Endothelial cell of umbilical vein (primary cell): ENCODE results near the gene YY2. TPM values are rescaled to one million over a fixed set of nuclear protein-coding genes. Genes with fewer than 3 reads are reported as not detected.

Experiments
- BruUV-seq: library from RNA; stranded (reverse); fragments of 400-500 nt; replicated peaks from 2 replicates; lab custom pipeline; 2021; lab: Mats Ljungman, UMichigan
- CTCF ChIA-PET: fragments of 300-600, 350-600 bp; sonication (Branson Sonifier 250); formaldehyde crosslinking; loops from one replicate; lab custom pipeline; 2021; ENCODE audit warnings: antibody characterized with exemption, inconsistent platforms; lab: Charles Lee
- POLR2A ChIA-PET: fragments of 300-600, 350-600 bp; sonication (Branson Sonifier 250); formaldehyde crosslinking; loops from one replicate; lab custom pipeline; 2021; ENCODE audit warnings: antibody characterized with exemption, inconsistent platforms; lab: Charles Lee
- DNase-seq: peaks from one replicate; pipeline ENCODE4 v3.0.0-alpha.2; 2011; ENCODE audit warnings: low read depth, low spot score
- FAIRE-seq: peaks from 2 replicates; lab custom pipeline; 2011; peaks lifted over from hg19 to GRCh38; lab: Jason Lieb, UNC
- H2AFZ ChIP-seq: 2 replicates; pipeline ENCODE4 v1.6.0; 2012; ENCODE audit warnings: low read depth, low read length, control low read depth, inconsistent platforms
- H3K27ac ChIP-seq: 2 replicates; pipeline ENCODE4 v1.5.1; 2011; ENCODE audit warnings: low read depth, mild to moderate bottlenecking, control low read depth, low read length, moderate library complexity; ENCODE audit not compliant: insufficient read depth
- H3K27me3 ChIP-seq, 2 experiments: 2 replicates each; pipeline versions ENCODE4 v1.6.0 to v1.6.1; 2011; ENCODE audit warnings: low read length in 2 of 2, mixed read lengths in 1 of 2; ENCODE audit not compliant: control insufficient read depth in 2 of 2, insufficient read depth in 2 of 2
- H3K36me3 ChIP-seq, 2 experiments: 2 replicates in 1 of 2; 3 replicates in 1 of 2; pipeline ENCODE4 v1.5.1; 2011; ENCODE audit warnings: low read length in 2 of 2, mild to moderate bottlenecking in 1 of 2, moderate library complexity in 1 of 2; ENCODE audit not compliant: control insufficient read depth in 2 of 2, insufficient read depth in 2 of 2; ENCODE audit errors: extremely low read depth in 1 of 2
- H3K4me1 ChIP-seq: 3 replicates; pipeline ENCODE4 v1.5.1; 2011; ENCODE audit warnings: mild to moderate bottlenecking, low read length; ENCODE audit not compliant: control insufficient read depth, insufficient read depth; ENCODE audit errors: extremely low read depth
- H3K4me2 ChIP-seq: 2 replicates; pipeline ENCODE4 v1.6.1; 2011; ENCODE audit warnings: low read length, control low read depth, mixed read lengths; ENCODE audit not compliant: insufficient read depth
- H3K4me3 ChIP-seq, 3 experiments: fragments of 200-600 bp in 1 of 3; sonication (generic), shearing (Covaris generic) in 1 of 3; replicated peaks in 1 of 3; 2 replicates each; pipeline ENCODE4 v1.5.1; 2011 to 2016; ENCODE audit warnings: control low read depth in 3 of 3, low read length in 3 of 3, mild to moderate bottlenecking in 2 of 3, inconsistent platforms in 1 of 3, low read depth in 1 of 3, moderate library complexity in 1 of 3; ENCODE audit not compliant: insufficient read depth in 1 of 3
- H3K79me2 ChIP-seq: 2 replicates; pipeline ENCODE4 v1.6.0; 2012; ENCODE audit warnings: low read length, inconsistent platforms; ENCODE audit not compliant: control insufficient read depth, insufficient read depth
- H3K9ac ChIP-seq: replicated peaks from 2 replicates; pipeline ENCODE3; 2011; ENCODE audit warnings: low read length, control low read depth; ENCODE audit not compliant: insufficient read depth; ENCODE audit errors: extremely low read depth
- H3K9me1 ChIP-seq: replicated peaks from 3 replicates; pipeline ENCODE4 v1.6.0; 2011; ENCODE audit warnings: mild to moderate bottlenecking, low read length; ENCODE audit not compliant: control insufficient read depth, insufficient read depth; ENCODE audit errors: extremely low read depth
- H3K9me3 ChIP-seq: replicated peaks from 2 replicates; pipeline ENCODE4 v1.5.1; 2012; ENCODE audit warnings: low read length, inconsistent platforms; ENCODE audit not compliant: control insufficient read depth, insufficient read depth
- H4K20me1 ChIP-seq: replicated peaks from 2 replicates; pipeline ENCODE3; 2011; ENCODE audit warnings: mild to moderate bottlenecking, low read length; ENCODE audit not compliant: control insufficient read depth, insufficient read depth; ENCODE audit errors: extremely low read depth
- CTCF ChIP-seq, 2 donors: IDR thresholded peaks; 1 replicate in 1 of 2; 2 replicates in 1 of 2; pipeline ENCODE4 v1.5.1; 2011; ENCODE audit warnings: low read length in 2 of 2, mild to moderate bottlenecking in 2 of 2, moderate library complexity in 2 of 2, control low read depth in 1 of 2, inconsistent platforms in 1 of 2, low read depth in 1 of 2; ENCODE audit not compliant: insufficient read depth in 1 of 2; ENCODE audit errors: extremely low read depth in 1 of 2
- EZH2 ChIP-seq: IDR thresholded peaks from 2 replicates; pipeline ENCODE4 v1.6.1; 2012; ENCODE audit warnings: borderline replicate concordance, low read depth, mild to moderate bottlenecking, moderate library complexity, low read length, inconsistent platforms; ENCODE audit not compliant: severe bottlenecking
- MAX ChIP-seq: IDR thresholded peaks from 2 replicates; pipeline ENCODE4 v1.6.1; 2011; ENCODE audit not compliant: insufficient read depth, insufficient read length
- POLR2A ChIP-seq: IDR thresholded peaks from 2 replicates; pipeline ENCODE4 v1.6.1; 2012; ENCODE audit warnings: low read depth, mild to moderate bottlenecking, control low read depth, low read length
- POLR2AphosphoS5 ChIP-seq: IDR thresholded peaks from 2 replicates; pipeline ENCODE4 v1.6.1; 2012; ENCODE audit warnings: low read depth, mild to moderate bottlenecking, control low read depth, low read length, moderate library complexity; ENCODE audit not compliant: insufficient read depth
- dilution Hi-C: fragments of 300-500 bp; cut with MboI; formaldehyde crosslinking; loops from one replicate; pipeline ENCODE4 v1.15.0; 2019; ENCODE audit warnings: low sequenced_read_pairs; ENCODE audit not compliant: extremely low pct_ligation_motif_present
- intact Hi-C: fragments of 100-400 bp; cut with micrococcal nuclease; formaldehyde crosslinking; loops from one replicate; pipeline ENCODE4 v1.10.0; 2022
- polyA plus RNA-seq, 4 experiments: library from polyadenylated mRNA; depleted of rRNA in 3 of 4; stranded (reverse) in 3 of 4; unstranded in 1 of 4; fragments of >200 nt; gene quantifications; 2 replicates each; pipeline versions ENCODE4 v1.2.1 to v1.2.3, GENCODE V29; 2011 to 2012; ENCODE audit warnings: missing spikeins in 1 of 4
- total RNA-seq: library from RNA; stranded (reverse); gene quantifications from 2 replicates; pipeline ENCODE4 v1.2.3, GENCODE V29; 2021

The YY2 gene
- total and polyA plus RNA-seq, 2 donors (not counting 3 experiments of a cell fraction or from before 2014, with no cell fraction given), result 0.86 to 3.0 TPM

- intact Hi-C loops (loop anchor here (1.0 to 10.0 kb wide), 8 partner anchors 88 to 1307 kb away; no protein-coding TSS in a partner anchor), dilution Hi-C loops (no loop called here)
- H3K27ac ChIP-seq, result peak within 1 kb of the TSS; percentile 86
- H3K4me2 ChIP-seq, result peak within 1 kb of the TSS; percentile 79
- peak within 1 kb of the TSS; percentile 44 to 81 (median 62) for H3K4me3 ChIP-seq
- peak within 1 kb of the TSS; percentile 71 for H2AFZ ChIP-seq
- H3K4me1 ChIP-seq, result no peaks in the 10 kb centered on the region
- ChIA-PET POLR2A (no interaction called here), CTCF (interaction anchor here (0.6 to 4.6 kb wide), 3 partner anchors 134 to 1309 kb away, joined by 3 to 40 read pairs (median 4); no protein-coding TSS in a partner anchor)
- TF ChIP-seq EZH2 (no peak), POLR2A (peak; percentile 80), CTCF (IDR thresholded peaks at IDR 0.05; ENCODE audit: extremely low read depth in 1 of 2, insufficient read depth in 1 of 2, low read depth in 1 of 2, low read length in 2 of 2) (peak in 1 of 2 donors; percentile 15), MAX (no peak), POLR2AphosphoS5 (peak; percentile 56)
- H3K9me3 ChIP-seq, result no peaks in the 10 kb centered on the region
- peaks cover 0 to 2% of the 10 kb centered on the region in 2 experiments for H3K36me3 ChIP-seq
- no TSS peak for BruUV-seq
- peak within 1 kb of the TSS; percentile 96 for H3K9ac ChIP-seq
- no peaks in the 10 kb centered on the region for H3K27me3 ChIP-seq
- H3K79me2 ChIP-seq, result peaks cover 13% of the 10 kb centered on the region
- no peaks in the 10 kb centered on the region for H4K20me1 ChIP-seq
- peak; percentile 86 for FAIRE-seq
- DNase-seq, result peak; percentile 90
- H3K9me1 ChIP-seq, result no peaks in the 10 kb centered on the region
Observed at GRCh38 chrX:21839334-21840192, 16.2 kb upstream of the YY2 start, which contains the start of gene MBTPS2. TSS of gene MBTPS2 (plus strand) at chrX:21839617. CDS start at chrX:21839735, 118 bp downstream.
